ENCODE data around the gene LTBP1. TPM values are rescaled to one million over a fixed set of nuclear protein-coding genes. Genes with fewer than 3 reads are reported as not detected.

Gene LTBP1
- total and polyA plus RNA-seq, 2 experiments from 2014 or later: 35.6 to 68.9 TPM

DNA sequence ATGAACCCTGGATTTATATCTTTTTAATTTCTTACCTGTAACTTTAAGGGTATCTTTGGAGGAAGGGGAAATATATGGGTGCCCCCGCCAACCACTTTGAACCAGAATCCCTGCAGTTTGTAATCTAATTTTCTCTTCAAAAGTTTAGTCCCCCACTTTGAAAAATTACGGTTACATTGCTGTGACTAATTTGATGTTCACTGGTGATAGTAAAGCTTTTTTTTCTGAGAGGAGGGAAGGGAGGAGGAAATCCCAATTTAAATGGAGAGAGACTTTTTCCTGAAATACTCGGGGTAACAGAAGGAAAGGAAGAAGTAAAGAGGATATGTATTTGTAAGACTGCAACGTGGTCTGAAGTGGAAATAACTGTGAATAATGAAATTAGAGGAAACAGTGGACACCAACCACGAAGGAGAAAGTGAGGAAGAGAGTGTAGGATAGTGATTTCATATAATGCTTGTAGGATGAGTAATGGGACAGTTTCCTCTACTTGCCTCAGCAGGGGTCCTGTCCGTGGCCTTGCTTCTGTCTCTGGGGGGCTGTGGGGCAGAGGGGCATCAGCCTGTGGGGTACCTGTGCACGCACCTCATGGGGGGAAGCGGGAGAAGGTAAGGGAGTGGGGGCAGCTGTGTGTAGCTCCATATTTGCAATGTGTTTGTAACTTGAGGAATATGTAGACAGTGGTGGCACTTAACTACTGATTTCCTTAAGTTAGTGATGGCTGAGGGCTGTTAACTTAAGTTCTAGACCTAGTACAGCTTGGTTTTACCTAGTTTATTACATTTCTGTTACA, 161.1 kb downstream of the LTBP1 start:
- TF ChIP-seq, protein P1, sequence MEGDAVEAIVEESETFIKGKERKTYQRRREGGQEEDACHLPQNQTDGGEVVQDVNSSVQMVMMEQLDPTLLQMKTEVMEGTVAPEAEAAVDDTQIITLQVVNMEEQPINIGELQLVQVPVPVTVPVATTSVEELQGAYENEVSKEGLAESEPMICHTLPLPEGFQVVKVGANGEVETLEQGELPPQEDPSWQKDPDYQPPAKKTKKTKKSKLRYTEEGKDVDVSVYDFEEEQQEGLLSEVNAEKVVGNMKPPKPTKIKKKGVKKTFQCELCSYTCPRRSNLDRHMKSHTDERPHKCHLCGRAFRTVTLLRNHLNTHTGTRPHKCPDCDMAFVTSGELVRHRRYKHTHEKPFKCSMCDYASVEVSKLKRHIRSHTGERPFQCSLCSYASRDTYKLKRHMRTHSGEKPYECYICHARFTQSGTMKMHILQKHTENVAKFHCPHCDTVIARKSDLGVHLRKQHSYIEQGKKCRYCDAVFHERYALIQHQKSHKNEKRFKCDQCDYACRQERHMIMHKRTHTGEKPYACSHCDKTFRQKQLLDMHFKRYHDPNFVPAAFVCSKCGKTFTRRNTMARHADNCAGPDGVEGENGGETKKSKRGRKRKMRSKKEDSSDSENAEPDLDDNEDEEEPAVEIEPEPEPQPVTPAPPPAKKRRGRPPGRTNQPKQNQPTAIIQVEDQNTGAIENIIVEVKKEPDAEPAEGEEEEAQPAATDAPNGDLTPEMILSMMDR (IDR thresholded peaks at IDR 0.05; ENCODE audit: poor library complexity): no peak
- no peak for TF ChIP-seq EZH2phosphoT487 (IDR thresholded peaks at IDR 0.05; ENCODE audit: low read depth, severe bottlenecking, unreplicated experiment)
- no peak for TF ChIP-seq EZH2 (IDR thresholded peaks at IDR 0.05; ENCODE audit: borderline replicate concordance)
- Histone ChIP-seq H3K9me3 (ENCODE audit: low read depth) (no peaks in the 10 kb centered on the region), H3K27ac (peak overlapping the region; percentile 47), H3K9me2 (replicated peaks; ENCODE audit: insufficient read depth) (no peaks in the 10 kb centered on the region), H3K4me3 (no peak overlapping the region), H2AFZ (no peak overlapping the region), H3K4me1 (ENCODE audit: insufficient read depth) (peaks cover 10% of the 10 kb centered on the region), H3K79me2 (no peaks in the 10 kb centered on the region), H3K27me3 (no peaks in the 10 kb centered on the region), H4K20me1 (ENCODE audit: insufficient read depth, poor library complexity, severe bottlenecking) (no peaks in the 10 kb centered on the region), H3K4me2 (no peak overlapping the region), H3K36me3 (replicated peaks; ENCODE audit: insufficient read depth, low read depth) (no peaks in the 10 kb centered on the region)
- 88% methylated on average over 8 of the region's 8 CpGs for WGBS (ENCODE audit: low lambda C conversion rate, missing lambda C conversion rate)
- DNase-seq (ENCODE audit: low spot score): no peak

DNA sequence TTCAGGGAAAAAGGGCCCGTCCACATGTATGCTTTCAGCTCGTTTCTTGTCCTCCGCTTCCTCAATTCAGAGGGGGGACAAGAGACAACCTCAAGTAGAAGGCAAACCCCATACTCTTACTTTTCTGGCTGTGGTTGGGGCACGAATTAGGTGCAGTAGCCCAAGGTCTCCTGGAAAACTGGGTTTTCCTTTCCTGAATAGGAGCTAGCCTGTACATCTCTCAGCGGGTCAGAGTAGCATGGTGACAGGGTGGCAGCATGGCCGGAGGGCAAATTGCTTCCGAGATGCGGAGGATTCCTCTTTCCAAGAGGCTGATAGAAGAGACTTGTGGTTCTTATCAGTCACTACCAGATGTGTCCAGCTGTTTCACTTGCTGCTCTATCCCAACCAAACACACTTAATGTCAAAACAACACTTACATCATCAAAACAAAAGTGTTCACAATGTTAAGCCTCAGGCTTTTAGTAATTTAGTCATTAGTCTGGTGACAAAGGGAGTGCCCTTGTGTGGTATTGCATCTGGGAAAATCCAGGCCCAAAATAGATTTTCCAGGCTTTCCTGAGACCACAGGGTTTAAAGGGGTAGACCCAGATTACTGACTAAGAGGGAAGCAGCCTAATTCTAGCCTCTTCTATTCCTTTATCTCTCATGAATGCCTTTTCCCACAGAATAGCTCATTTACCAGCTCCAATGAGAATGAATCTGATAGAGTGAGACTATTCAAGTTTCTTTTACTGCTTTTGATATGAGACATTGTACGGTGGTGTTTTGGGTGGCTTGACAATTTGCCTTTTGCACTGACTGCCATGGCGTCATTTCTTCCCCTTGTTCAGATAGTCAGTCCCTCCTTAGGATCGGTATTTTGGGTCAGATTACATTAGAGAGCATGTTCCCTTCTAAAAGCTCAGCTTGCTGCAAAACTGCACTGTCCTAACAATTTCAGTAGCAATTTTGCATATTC, 162.0 kb downstream of the LTBP1 start:
- H4K20me1 ChIP-seq (ENCODE audit: insufficient read depth, poor library complexity, severe bottlenecking): no peaks in the 10 kb centered on the region
- H3K4me1 ChIP-seq (ENCODE audit: insufficient read depth): peaks cover 10% of the 10 kb centered on the region
- no peak overlapping the region for H3K4me3 ChIP-seq
- H3K36me3 ChIP-seq (replicated peaks; ENCODE audit: insufficient read depth, low read depth): no peaks in the 10 kb centered on the region
- no peak overlapping the region for H2AFZ ChIP-seq
- TF ChIP-seq EZH2 (IDR thresholded peaks at IDR 0.05; ENCODE audit: borderline replicate concordance) (no peak), EZH2phosphoT487 (IDR thresholded peaks at IDR 0.05; ENCODE audit: low read depth, severe bottlenecking, unreplicated experiment) (no peak)
- TF ChIP-seq, protein P1 (IDR thresholded peaks at IDR 0.05; ENCODE audit: poor library complexity): no peak
- no peaks in the 10 kb centered on the region for H3K79me2 ChIP-seq
- H3K4me2 ChIP-seq: no peak overlapping the region
- H3K27me3 ChIP-seq: no peaks in the 10 kb centered on the region
- H3K9me3 ChIP-seq (ENCODE audit: low read depth): no peaks in the 10 kb centered on the region
- WGBS (ENCODE audit: low lambda C conversion rate, missing lambda C conversion rate): 52% methylated on average over 11 of the region's 11 CpGs
- no peaks in the 10 kb centered on the region for H3K9me2 ChIP-seq (replicated peaks; ENCODE audit: insufficient read depth)
- DNase-seq (ENCODE audit: low spot score): no peak
- peak overlapping the region; percentile 47 for H3K27ac ChIP-seq

DNA sequence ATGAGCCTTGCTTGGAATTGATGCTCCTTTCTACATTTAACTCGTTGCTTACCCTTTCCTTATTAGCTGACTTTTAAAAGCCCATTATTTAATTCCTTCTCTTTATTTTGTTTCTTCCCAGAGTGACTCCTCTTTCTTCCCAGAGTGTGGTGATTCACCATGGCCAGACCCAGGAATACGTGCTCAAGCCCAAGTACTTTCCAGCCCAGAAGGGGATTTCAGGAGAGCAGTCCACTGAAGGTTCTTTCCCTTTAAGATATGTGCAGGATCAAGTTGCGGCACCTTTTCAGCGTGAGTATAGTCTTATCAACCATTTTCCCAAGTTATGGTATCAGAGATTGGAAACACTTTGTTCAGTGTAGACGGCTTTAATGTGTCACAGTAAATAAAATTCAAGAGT, 163.7 kb downstream of the LTBP1 start:
- Histone ChIP-seq H2AFZ (no peak overlapping the region), H3K9me2 (replicated peaks; ENCODE audit: insufficient read depth) (no peaks in the 10 kb centered on the region), H3K27ac (peak overlapping the region; percentile 19), H3K36me3 (replicated peaks; ENCODE audit: insufficient read depth, low read depth) (no peaks in the 10 kb centered on the region), H4K20me1 (ENCODE audit: insufficient read depth, poor library complexity, severe bottlenecking) (no peaks in the 10 kb centered on the region), H3K79me2 (no peaks in the 10 kb centered on the region), H3K27me3 (no peaks in the 10 kb centered on the region), H3K4me1 (ENCODE audit: insufficient read depth) (peaks cover 5% of the 10 kb centered on the region), H3K9me3 (ENCODE audit: low read depth) (no peaks in the 10 kb centered on the region), H3K4me2 (no peak overlapping the region), H3K4me3 (no peak overlapping the region)
- TF ChIP-seq EZH2phosphoT487 (IDR thresholded peaks at IDR 0.05; ENCODE audit: low read depth, severe bottlenecking, unreplicated experiment) (no peak), EZH2 (IDR thresholded peaks at IDR 0.05; ENCODE audit: borderline replicate concordance) (no peak)
- TF ChIP-seq, protein P1 (IDR thresholded peaks at IDR 0.05; ENCODE audit: poor library complexity): no peak
- DNase-seq (ENCODE audit: low spot score): no peak
- 71% methylated on average over 5 of the region's 5 CpGs for WGBS (ENCODE audit: low lambda C conversion rate, missing lambda C conversion rate)

Measured in hepatocyte (in vitro differentiated cells).